Neural progenitor cell (in vitro differentiated cells): ENCODE data around the gene MRPL16. TPM values are rescaled to one million over a fixed set of nuclear protein-coding genes. Genes with fewer than 3 reads are reported as not detected.

Source experiments
- DNase-seq: peaks from one replicate; pipeline ENCODE4 v3.0.0-alpha.2; 2016; ENCODE audit warnings: low spot score
- H2AFZ ChIP-seq: fragments of 200-600 bp; sonication (generic); replicated peaks from 2 replicates; pipeline ENCODE4 v1.6.1; 2016; ENCODE audit warnings: antibody characterized with exemption
- H3F3A ChIP-seq: fragments of 200-600 bp; sonication (generic); 2 replicates; pipeline ENCODE4 v1.6.1; 2016; ENCODE audit warnings: antibody characterized with exemption, low read depth
- H3K27ac ChIP-seq: fragments of 200-600 bp; sonication (generic); 2 replicates; pipeline ENCODE4 v1.5.1; 2016; ENCODE audit warnings: mild to moderate bottlenecking
- H3K27me3 ChIP-seq: fragments of 200-600 bp; sonication (generic); 2 replicates; pipeline ENCODE4 v1.6.1; 2016; ENCODE audit warnings: mild to moderate bottlenecking, moderate library complexity
- H3K36me3 ChIP-seq: fragments of 200-600 bp; sonication (generic); 2 replicates; pipeline ENCODE4 v1.5.1; 2016
- H3K4me1 ChIP-seq: fragments of 200-600 bp; sonication (generic); 2 replicates; pipeline ENCODE4 v1.6.1; 2016; ENCODE audit warnings: mixed run types
- H3K4me2 ChIP-seq: fragments of 200-600 bp; sonication (generic); 2 replicates; pipeline ENCODE4 v1.6.1; 2016
- H3K4me3 ChIP-seq: fragments of 200-600 bp; sonication (generic); 2 replicates; pipeline ENCODE4 v1.5.1; 2016
- H3K79me2 ChIP-seq: fragments of 200-600 bp; sonication (generic); 2 replicates; pipeline ENCODE4 v1.6.1; 2016; ENCODE audit warnings: low read depth
- H3K9ac ChIP-seq: fragments of 200-600 bp; sonication (generic); 2 replicates; pipeline ENCODE4 v1.6.1; 2016
- H3K9me3 ChIP-seq: fragments of 200-600 bp; sonication (generic); 2 replicates; pipeline ENCODE4 v1.5.1; 2016; ENCODE audit warnings: low read depth
- H4K20me1 ChIP-seq: fragments of 200-600 bp; sonication (generic); 2 replicates; pipeline ENCODE4 v1.6.1; 2016; ENCODE audit warnings: low read depth
- H3K27ac Mint-ChIP-seq: 3 replicates; pipeline ENCODE4 v1.8.0; 2021; ENCODE audit warnings: mixed read lengths
- H3K27me3 Mint-ChIP-seq: 2 replicates; pipeline ENCODE4 v1.8.0; 2022; ENCODE audit warnings: low read depth, mild to moderate bottlenecking, inconsistent platforms, moderate library complexity, mixed read lengths; ENCODE audit not compliant: insufficient read depth
- H3K36me3 Mint-ChIP-seq: 3 replicates; pipeline ENCODE4 v1.8.0; 2021; ENCODE audit warnings: mixed read lengths
- H3K4me1 Mint-ChIP-seq: 3 replicates; pipeline ENCODE4 v1.8.0; 2021; ENCODE audit warnings: mixed read lengths
- H3K4me3 Mint-ChIP-seq: 3 replicates; pipeline ENCODE4 v1.8.0; 2021; ENCODE audit warnings: mild to moderate bottlenecking, moderate library complexity, mixed read lengths
- H3K9me3 Mint-ChIP-seq: 3 replicates; pipeline ENCODE4 v1.8.0; 2020; ENCODE audit warnings: mixed read lengths
- EZH2 ChIP-seq: fragments of 200-600 bp; sonication (generic); IDR thresholded peaks from 2 replicates; pipeline ENCODE4 v1.6.1; 2017; ENCODE audit warnings: antibody characterized with exemption, mild to moderate bottlenecking, moderate library complexity
- EZH2phosphoT487 ChIP-seq: fragments of 200-600 bp; sonication (generic); IDR thresholded peaks from 2 replicates; pipeline ENCODE4 v1.6.1; 2017; ENCODE audit warnings: antibody characterized with exemption
- total RNA-seq: library from RNA; depleted of rRNA; stranded (reverse); fragments of >200 nt; gene quantifications from 2 replicates; pipeline ENCODE4 v1.2.3, GENCODE V29; 2015; ENCODE audit warnings: low replicate concordance
- TF ChIP-seq, protein P1 (sequence below): fragments of 200-600 bp; sonication (generic); IDR thresholded peaks from 2 replicates; pipeline ENCODE4 v1.5.1; 2017; ENCODE audit warnings: antibody characterized with exemption, mild to moderate bottlenecking

The MRPL16 gene
- total RNA-seq, 1 donor from 2014 or later = 49.8 TPM

DNA sequence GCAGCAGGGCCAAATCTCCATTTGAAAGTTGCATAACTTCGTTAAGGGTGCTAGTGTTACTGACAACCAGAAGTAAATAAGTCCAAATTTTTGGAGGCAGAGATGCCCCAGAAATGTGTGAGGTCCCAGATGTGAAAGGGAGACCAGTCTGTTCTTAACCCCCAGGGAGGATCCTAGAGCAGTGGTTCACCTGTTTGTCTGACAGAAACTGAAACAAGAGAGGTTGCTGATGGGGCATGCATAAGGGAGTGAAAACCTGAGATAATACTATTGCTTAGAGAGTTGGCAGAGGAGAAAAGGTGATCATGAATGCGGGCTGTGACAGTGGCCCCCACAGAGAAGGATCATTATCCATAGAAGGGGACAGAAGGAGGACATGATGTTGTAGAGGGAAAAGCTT is 30.9 kb upstream of the MRPL16 start:
- no peak overlapping the region for H3K9ac ChIP-seq
- H3K4me1 Mint-ChIP-seq = no peaks in the 10 kb centered on the region
- H2AFZ ChIP-seq = no peak overlapping the region
- no peaks in the 10 kb centered on the region for H3F3A ChIP-seq
- H3K4me2 ChIP-seq = no peak overlapping the region
- no peak overlapping the region for H3K4me3 ChIP-seq
- peaks cover 4% of the 10 kb centered on the region for H3K27me3 Mint-ChIP-seq
- no peaks in the 10 kb centered on the region for H3K27me3 ChIP-seq
- H4K20me1 ChIP-seq = no peaks in the 10 kb centered on the region
- no peak for DNase-seq
- no peaks in the 10 kb centered on the region for H3K9me3 ChIP-seq
- no peak overlapping the region for H3K4me3 Mint-ChIP-seq
- no peak overlapping the region for H3K27ac Mint-ChIP-seq
- H3K9me3 Mint-ChIP-seq = no peaks in the 10 kb centered on the region
- TF ChIP-seq, protein P1, sequence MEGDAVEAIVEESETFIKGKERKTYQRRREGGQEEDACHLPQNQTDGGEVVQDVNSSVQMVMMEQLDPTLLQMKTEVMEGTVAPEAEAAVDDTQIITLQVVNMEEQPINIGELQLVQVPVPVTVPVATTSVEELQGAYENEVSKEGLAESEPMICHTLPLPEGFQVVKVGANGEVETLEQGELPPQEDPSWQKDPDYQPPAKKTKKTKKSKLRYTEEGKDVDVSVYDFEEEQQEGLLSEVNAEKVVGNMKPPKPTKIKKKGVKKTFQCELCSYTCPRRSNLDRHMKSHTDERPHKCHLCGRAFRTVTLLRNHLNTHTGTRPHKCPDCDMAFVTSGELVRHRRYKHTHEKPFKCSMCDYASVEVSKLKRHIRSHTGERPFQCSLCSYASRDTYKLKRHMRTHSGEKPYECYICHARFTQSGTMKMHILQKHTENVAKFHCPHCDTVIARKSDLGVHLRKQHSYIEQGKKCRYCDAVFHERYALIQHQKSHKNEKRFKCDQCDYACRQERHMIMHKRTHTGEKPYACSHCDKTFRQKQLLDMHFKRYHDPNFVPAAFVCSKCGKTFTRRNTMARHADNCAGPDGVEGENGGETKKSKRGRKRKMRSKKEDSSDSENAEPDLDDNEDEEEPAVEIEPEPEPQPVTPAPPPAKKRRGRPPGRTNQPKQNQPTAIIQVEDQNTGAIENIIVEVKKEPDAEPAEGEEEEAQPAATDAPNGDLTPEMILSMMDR = no peak
- no peak for TF ChIP-seq EZH2phosphoT487
- TF ChIP-seq EZH2 = no peak
- no peaks in the 10 kb centered on the region for H3K36me3 ChIP-seq
- no peaks in the 10 kb centered on the region for H3K79me2 ChIP-seq
- H3K36me3 Mint-ChIP-seq = no peaks in the 10 kb centered on the region
- H3K27ac ChIP-seq = no peak overlapping the region
- no peaks in the 10 kb centered on the region for H3K4me1 ChIP-seq

DNA sequence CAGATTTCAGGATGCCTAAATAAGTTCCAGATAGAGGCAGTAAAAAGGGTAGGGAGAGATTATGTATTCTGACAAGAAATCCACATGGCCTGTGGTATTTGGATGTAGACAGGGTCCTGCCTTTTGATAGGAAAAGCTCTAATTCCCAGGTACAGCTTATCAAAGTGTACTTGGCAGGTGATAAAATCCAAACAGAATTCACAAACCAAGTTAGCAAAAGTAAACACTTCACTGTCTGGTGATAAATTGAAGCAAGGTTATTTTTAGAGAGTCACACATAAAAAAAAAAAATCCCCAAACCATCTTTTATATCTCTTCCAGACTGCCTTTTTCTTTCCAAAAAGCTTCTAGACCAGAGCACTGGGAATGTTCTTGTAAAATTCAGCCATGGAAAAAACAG is 29.0 kb upstream of the MRPL16 start:
- Histone ChIP-seq H4K20me1 (no peaks in the 10 kb centered on the region), H3K79me2 (no peaks in the 10 kb centered on the region), H3K27ac (no peak overlapping the region), H2AFZ (no peak overlapping the region), H3K27me3 (no peaks in the 10 kb centered on the region), H3K4me1 (no peaks in the 10 kb centered on the region), H3F3A (no peaks in the 10 kb centered on the region), H3K36me3 (no peaks in the 10 kb centered on the region), H3K9me3 (no peaks in the 10 kb centered on the region), H3K4me2 (no peak overlapping the region), H3K4me3 (no peak overlapping the region), H3K9ac (no peak overlapping the region)
- Mint-ChIP-seq H3K27ac (no peak overlapping the region), H3K36me3 (no peaks in the 10 kb centered on the region), H3K4me1 (no peaks in the 10 kb centered on the region), H3K4me3 (no peak overlapping the region), H3K9me3 (no peaks in the 10 kb centered on the region), H3K27me3 (peaks cover 4% of the 10 kb centered on the region)
- TF ChIP-seq, protein P1 = no peak
- TF ChIP-seq EZH2 = no peak
- TF ChIP-seq EZH2phosphoT487 = no peak
- DNase-seq = no peak

DNA sequence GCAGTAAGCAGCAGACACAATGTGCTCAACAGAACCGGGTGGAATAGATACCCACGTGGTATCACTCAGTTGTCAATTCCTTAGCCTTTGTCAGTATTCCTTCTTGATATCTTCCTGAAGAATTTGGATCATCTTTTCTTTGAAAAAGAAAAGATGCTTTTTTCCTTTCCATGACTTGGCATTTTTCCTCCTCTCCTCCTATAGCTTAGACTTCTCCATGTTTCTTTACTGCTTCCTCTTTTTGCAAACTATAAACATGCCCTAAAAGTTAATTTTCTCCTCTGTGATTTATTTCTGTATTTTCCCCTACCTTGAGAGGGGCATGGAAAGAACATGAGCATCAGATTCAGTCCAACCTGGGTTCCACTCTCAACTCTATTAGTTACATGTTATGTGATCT is 23.0 kb upstream of the MRPL16 start:
- Histone ChIP-seq H2AFZ (no peak overlapping the region), H3K4me1 (no peaks in the 10 kb centered on the region), H3K79me2 (no peaks in the 10 kb centered on the region), H3K27ac (no peak overlapping the region), H3K36me3 (no peaks in the 10 kb centered on the region), H3K9ac (no peak overlapping the region), H3K4me2 (no peak overlapping the region), H4K20me1 (no peaks in the 10 kb centered on the region), H3F3A (no peaks in the 10 kb centered on the region), H3K27me3 (no peaks in the 10 kb centered on the region), H3K4me3 (no peak overlapping the region), H3K9me3 (no peaks in the 10 kb centered on the region)
- Mint-ChIP-seq H3K4me3 (no peak overlapping the region), H3K9me3 (no peaks in the 10 kb centered on the region), H3K36me3 (no peaks in the 10 kb centered on the region), H3K27ac (no peak overlapping the region), H3K4me1 (no peaks in the 10 kb centered on the region), H3K27me3 (no peaks in the 10 kb centered on the region)
- no peak for TF ChIP-seq EZH2phosphoT487
- no peak for DNase-seq

DNA sequence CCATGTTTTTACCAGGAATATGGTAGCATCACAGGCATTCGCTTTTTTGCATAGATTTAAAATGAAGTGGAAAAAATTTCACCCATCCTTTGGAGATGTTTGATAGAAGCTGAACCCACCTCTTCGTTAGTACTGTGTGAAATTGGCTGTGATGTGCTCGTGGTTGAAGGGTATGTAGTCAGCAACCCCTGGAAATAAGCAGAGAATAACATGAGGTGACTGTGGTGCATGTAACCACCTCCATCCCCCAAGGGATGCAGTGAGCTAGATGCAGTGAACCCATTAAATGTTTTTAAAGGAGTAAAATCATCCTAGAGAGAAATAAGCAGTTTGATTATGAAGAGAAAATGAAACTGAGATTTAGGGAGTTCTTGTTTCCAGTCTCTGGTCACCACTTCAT is 18.8 kb upstream of the MRPL16 start:
- no peaks in the 10 kb centered on the region for H3K79me2 ChIP-seq

More for the DNA sequence above, 18.8 kb upstream of the MRPL16 start:
- no peaks in the 10 kb centered on the region for H3K27me3 ChIP-seq
- no peaks in the 10 kb centered on the region for H3K27me3 Mint-ChIP-seq
- H3K9me3 Mint-ChIP-seq = no peaks in the 10 kb centered on the region
- no peaks in the 10 kb centered on the region for H3K4me1 Mint-ChIP-seq
- H3K27ac ChIP-seq = no peak overlapping the region
- no peak overlapping the region for H3K27ac Mint-ChIP-seq
- H3K36me3 ChIP-seq = no peaks in the 10 kb centered on the region
- no peaks in the 10 kb centered on the region for H3K4me1 ChIP-seq
- H3K9me3 ChIP-seq = no peaks in the 10 kb centered on the region
- no peak for DNase-seq
- H4K20me1 ChIP-seq = no peaks in the 10 kb centered on the region
- H3K4me3 Mint-ChIP-seq = no peak overlapping the region
- H3K36me3 Mint-ChIP-seq = no peaks in the 10 kb centered on the region
- H3K9ac ChIP-seq = no peak overlapping the region
- H3F3A ChIP-seq = no peaks in the 10 kb centered on the region
- no peak overlapping the region for H3K4me3 ChIP-seq
- TF ChIP-seq EZH2 = no peak
- TF ChIP-seq, protein P1 = no peak
- no peak for TF ChIP-seq EZH2phosphoT487
- no peak overlapping the region for H2AFZ ChIP-seq
- no peak overlapping the region for H3K4me2 ChIP-seq
